HuH-7.5 (cell line): ENCODE results near the gene DOCK3.
"Not testable (repeated sequence)": the region's sequence is repeated elsewhere in the genome, so short reads cannot be mapped to it uniquely, and the experiment has no call there.

Experiments
- DNase-seq: peaks from one replicate; pipeline ENCODE4 v3.0.0; 2011; ENCODE audit warnings: low spot score

The DOCK3 gene

DNA sequence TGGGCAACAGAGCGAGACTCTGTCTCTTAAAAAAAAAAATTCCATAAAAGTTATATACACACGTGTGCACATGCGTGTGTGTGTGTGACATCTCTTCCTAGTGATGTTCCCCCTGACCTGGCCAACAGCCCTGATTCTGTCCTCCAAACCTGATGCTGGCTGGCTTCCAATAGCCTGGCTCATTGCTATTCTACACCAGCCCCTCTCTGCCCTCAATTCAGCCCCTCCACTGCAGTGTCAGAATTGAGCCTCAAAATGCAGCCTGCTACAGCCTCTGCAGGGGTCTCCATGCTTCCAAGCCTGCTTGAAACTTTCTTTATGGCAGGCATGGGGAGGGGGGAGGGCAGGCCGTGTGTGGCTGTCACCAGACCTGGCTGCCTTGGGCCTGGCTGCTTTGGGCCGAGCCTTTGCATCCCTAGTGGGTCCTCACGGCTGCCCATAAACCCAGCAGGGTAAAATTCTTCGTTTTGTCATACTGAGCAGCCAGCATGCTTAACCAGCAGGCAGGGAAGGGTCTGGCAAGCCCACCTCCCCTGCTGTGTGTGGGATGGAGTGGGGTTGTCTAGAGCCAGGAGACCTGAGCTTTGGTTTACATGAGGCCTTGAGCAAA, 22.7 kb upstream of the DOCK3 start:
- DNase-seq = no peak

DNA sequence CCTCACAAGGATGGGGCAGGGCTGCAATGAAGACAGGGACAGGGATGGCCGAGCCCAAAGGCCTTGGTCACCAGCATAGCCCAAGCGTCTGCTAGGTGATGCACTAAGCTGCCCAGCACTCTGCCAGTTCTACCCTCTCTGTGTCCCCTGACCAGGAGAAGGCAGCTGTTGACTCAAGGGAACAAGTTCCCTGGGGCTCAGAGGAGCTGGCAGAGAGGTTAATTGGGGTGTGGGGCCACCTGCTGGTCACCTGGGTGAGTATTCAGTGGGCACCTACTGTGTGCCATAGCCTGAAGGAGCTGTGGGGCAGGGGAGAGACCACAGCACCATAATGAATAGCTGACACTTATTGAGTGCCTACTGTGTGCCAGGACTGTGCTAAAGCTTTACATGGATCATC, 22.0 kb upstream of the DOCK3 start:
- peak; percentile 27 for DNase-seq

DNA sequence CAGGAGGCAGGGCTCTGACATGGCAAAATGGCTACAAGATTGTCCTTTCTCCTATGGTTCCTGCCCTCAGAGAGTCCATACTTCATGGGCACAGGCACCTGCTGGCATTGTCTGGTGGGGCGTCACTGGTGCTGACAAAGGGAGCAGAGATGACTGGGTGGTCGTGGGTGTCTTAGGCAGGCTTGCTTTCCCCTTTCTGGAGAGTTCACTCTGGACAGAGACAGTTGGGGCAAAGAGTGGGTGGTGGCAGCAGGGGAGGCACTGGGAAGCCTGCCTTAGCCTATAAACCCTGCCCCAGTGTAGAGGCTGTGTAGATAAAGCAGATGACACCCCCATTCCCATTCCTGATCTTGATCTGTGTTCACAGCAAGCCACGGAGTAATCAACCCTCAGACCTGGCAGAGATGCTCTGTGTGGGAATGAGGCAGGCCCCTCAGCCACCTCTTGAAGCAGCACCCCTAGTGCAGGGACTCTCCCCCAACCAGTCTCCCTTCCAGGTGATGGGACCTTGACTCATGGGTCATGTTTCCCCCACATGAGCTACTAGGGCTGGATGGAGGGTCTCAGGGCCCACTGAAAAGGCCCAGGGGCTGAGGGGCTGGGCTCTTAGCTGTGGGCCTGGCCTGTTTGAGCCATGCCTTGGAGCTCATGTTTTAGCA, 20.7 kb upstream of the DOCK3 start:
- DNase-seq = no peak

DNA sequence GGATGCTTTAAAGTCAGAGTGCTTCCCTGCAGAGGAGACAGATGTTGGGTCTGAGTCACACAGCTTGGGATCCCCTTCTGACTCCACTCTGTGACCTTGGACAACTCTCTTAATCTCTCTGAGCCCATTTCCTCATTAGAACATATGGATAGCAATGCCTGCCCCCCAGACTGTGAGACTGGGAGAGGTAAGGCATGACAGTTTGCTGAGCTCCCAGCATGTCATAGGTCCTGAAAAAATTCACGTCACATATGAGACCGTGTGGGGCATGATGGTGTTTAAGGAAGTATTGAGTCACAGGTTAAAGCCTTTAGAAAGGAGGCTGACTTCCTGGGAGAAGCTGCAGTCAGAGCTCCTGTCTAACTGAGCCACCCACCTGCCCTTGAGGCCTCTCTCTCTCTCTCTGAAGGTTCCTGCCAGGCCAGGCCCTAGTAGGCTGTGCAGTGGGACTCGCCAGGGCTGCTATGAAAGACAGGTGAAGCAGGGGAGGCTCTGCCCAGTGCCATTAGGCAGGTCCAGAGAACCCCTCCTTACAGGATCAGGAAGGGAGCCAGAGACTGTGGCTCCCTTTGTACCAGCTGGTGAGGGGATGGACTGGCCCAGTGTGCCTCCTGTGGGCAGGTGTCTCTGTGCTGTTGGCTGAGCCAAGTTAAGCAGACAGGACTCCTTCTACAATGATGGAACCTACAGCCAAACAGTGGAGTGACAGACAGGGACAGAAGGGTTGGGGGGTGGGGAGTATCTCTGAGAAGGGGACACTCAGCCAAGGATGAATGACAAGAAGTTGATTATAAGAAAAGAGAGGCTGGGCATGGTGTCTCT, 19.5 kb upstream of the DOCK3 start:
- DNase-seq = no peak

DNA sequence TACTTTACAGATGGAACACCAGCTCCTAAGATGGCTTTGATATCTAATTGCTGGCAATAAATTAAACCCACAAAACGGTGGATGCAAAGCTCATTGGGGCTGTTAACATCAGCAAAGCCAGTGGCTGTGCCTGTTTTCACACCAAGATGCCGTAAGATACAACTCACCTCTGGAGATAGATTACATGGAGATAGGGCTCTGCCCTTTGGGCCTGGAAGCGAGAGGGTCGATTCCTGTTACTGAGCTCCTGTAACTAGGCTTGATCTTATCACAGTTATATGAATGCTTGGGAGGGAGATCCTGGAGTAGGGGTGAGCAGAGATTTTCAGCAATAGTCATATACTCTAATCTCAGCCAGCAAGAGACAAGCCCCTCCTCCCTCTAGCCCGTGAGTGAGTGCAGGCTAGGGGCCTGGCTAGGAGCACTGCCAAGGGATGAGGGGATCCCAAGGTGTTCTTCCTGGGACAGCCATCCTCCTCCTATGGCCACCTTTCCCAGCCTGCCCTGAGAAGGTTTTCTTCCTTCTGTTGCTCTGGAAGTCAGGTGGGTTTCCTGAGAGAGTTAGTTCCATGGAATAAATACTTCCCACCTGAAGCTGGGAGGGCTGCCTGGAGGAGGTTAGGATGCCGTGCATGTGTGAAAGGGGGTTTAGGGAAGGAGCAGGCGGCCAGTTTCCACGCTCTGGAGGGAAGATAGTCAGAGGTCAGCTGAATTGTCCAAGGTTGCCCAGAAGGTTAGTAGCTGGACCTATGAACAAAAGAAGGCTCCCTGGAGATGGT, 18.1 kb upstream of the DOCK3 start:
- no peak for DNase-seq

DNA sequence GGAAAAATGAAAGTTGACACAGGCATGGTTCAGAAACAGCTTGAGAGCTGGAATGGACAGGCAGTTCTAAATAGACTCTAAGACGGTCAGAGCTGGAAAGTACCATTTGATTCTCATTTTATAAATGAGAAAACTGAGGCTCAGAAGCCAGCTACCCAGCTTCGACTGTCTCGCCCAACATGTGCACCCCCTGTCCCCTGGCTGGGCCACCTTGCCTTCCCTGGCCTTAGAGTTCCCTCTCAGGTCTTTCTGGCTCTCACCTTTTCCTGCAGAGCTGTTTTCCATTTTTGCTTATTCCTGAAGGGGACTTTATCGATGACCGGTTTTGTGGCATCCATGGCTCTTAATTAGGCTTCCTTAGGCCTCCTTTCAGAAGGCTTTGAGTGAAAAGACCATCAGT, 17.3 kb upstream of the DOCK3 start:
- no peak for DNase-seq

DNA sequence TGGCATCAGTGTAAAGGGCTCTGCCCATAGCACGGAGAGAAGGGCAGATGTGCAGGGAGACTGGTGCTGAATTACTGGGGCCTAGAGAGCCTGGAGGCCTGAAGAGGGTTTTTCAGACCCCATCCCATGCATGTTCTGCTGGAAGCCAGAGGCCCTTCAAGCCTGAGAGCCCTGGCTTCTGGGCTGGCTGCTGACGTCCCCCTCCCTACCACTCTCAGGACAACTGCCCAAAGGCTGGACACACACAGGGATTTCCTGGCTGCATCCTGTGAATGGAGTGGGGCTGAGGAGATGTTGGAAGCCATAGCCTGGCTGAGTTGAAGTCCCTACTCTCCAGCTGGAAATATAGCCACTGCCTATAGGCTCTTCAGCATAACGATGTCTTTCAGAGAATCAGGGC, 16.9 kb upstream of the DOCK3 start:
- no peak for DNase-seq

DNA sequence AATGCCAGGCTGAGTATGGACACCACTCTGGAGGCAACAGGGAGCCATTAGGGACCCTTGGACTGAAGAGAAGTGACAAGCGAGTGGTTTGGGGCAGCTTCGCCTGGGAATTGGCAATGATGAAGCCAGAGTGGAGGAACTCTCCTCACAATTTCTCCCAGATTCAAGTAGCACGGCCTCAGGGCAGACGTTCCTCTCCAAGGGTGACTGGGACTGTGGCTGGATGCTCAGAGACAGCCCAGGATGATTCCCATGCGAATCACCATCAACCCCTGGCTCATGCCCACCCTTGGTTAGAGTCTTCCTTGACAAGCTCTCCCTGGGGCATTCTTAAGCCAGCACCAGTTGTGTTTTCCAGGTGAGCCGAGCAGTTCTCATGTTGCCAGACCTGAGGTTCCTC, 16.3 kb upstream of the DOCK3 start:
- DNase-seq = no peak

DNA sequence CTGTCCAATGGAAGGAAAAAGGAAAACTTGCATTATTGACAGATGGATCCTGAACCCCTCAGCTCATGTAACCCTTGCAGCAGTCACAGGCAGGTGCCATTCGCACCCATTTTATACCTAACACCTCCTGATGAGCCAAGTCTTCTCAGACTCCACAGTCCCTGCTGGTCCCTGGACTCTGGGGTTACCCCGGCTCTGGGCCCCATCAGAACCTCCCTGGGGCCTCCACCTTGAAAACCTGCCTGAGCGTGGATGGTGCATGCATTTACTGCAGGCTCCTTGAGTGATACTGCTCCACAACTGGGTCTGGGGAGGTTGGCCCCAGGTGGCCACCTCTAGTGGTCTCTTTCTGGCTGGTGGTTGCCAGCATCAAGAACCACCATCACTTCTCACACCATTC, 15.9 kb upstream of the DOCK3 start:
- no peak for DNase-seq

DNA sequence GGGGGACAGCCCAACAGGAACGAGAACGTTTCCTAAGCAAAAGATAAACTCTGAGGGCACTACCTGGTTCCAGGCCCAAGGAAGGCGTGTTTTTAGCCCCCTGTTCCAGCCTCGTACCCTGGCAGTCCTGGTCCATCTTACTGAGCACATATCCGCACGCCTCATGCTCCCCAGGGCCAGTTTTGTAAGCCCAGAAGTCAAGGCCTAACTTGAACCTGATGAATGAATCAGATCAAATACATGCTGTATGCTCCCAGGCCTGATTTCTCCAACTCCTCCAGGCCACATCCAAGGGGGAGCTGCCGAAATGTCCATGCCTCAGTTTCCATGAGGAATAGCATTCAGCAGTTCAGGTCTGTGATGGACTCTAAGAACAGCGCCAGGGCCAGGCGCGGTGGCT, 14.3 kb upstream of the DOCK3 start:
- no peak for DNase-seq

DNA sequence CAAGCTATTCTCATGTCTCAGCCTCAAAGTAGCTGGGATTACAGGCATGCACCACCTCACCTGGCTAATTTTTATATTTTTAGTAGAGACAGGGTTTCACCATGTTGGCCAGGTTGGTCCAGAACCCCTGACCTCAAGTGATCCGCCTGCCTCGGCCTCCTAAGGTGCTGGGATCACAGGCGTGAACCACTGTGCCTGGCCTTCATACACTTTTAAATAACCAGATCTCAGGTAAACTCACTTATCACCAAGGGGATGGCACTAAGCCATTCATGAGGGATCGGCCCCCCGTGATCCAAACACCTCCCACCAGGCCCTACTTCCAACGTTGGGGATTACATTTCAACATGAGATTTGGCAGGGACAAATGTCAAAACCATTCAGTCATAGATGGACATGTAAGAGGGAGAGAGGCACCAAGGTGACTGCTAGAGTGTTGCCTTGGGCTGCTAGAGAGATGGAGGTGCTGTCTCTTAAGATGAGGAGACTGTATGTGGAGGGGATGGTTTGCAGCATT, 13.3 kb upstream of the DOCK3 start:
- no peak for DNase-seq

DNA sequence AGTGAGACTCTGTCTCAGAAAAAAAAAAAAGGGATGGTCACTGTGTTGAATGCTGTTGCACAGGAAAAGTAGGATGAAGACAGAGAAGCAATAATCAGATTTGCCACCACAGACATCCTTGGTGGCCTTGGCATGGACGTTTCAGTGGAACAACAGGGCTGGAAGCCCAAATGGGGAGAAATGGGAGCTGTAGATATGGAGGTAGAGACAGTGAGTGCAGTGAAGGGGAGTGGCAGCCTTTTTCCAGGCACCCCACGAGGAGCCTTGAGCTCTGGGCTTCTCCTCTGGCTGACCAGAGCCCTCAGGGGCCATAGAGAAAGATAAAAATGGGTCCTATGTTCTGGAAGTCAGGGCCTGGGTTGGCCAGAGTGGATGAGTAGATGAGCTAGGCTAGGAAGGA, 12.3 kb upstream of the DOCK3 start:
- DNase-seq = no peak

DNA sequence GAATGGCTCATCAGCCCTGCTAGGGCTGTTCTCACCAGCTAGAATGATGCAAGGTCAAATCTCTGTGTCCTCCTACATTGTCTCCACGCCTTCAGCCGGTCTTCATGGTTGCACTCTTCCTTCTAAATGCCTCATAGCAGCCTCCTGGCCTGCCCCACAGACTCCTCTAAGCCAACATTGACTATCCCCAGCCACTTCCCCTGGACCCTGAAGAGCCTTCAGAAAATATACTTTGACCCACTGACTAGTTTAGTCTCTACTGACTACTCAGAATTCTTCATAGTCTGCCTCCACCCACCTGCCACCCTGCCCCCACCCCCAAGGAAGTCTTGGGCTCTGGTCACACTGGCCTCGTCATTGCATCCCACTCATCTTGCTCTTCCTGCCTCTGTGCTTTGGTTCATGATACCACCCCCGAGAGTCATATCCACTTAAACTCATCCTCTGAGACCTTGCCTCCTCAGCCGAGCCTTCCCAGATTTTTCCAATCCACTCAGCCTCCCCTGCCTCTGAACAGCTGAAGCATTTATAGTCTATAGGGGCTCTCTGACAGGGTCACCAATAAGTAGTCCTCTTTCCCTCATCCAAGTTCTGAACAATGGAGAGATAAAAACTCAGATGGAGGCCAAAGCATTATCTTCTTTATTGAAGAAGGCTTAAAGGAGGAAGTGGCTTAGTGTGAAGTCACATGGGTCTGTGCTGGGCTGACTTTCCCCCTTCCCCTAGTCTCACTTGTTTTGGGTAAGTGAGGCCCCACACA, 9.5 kb upstream of the DOCK3 start:
- DNase-seq = no peak

DNA sequence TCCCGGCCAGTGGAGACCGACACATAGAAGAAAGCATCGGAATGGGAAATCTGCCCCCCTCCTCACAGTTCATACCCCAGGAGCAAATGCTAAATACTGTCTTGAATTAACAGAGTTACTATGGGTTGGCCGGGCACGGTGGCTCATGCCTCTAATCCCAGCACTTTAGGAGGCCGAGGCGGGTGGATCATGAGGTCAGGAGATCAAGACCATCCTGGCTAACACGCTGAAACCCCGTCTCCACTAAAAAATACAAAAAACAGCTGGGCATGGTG, 8.9 kb upstream of the DOCK3 start:
- not testable (repeated sequence) for DNase-seq

DNA sequence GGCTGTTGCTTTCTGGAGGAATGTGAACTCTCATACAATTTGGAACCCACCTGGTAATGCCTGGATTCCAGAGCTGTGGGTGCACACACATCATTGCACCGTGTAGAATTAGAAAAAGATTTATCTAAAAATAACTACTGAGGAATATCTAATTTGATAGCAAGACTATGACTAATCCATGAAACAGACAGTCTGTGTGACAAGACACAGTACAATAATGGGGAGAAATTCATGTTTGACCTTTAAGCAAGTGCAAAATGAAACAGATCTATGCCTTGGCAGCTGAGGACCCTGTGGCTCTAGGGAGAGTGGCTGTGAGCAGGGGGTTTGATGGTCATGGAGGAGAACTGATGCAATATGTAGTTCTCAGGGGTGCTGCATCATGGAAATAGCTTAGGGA, 7.9 kb upstream of the DOCK3 start:
- no peak for DNase-seq

DNA sequence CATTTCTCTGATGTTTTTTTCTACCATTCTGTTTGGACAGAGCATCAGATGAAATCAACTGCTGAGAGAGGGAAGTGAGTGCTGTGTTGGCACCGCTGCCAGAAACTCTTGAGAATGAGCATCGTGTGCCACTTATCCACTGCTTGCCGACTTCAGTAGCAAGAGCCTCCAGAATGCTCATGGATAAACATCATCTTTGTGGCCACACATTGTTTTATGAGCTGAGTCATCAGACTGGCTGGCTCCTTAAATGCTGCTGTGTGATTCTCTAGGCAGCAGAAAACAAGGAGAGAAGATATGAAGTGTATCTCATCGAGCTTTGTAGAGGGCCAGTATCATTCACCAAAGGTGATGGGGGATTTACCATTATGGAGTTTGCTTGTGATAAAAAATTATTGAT, 3.4 kb upstream of the DOCK3 start:
- no peak for DNase-seq

DNA sequence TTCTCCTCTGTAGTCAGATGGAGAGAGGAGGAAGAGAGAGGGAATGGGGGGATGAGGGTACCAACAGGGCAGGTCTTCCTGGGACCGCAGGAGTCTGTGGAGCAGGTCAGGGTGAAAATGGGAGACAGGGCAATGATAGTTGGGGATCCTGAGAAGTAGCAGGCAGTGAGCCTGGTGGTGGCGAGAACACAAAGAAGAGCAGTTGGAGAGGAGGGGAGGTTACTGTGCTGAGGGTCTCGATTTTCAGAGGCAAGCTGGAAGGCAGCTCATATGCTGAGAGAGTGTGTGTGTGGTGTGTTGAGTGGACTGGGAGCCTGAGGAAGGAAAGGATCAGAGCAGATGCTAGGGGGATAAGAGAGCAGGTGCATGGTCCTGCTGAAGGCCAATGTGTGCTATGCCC, 2.1 kb upstream of the DOCK3 start:
- DNase-seq = no peak

DNA sequence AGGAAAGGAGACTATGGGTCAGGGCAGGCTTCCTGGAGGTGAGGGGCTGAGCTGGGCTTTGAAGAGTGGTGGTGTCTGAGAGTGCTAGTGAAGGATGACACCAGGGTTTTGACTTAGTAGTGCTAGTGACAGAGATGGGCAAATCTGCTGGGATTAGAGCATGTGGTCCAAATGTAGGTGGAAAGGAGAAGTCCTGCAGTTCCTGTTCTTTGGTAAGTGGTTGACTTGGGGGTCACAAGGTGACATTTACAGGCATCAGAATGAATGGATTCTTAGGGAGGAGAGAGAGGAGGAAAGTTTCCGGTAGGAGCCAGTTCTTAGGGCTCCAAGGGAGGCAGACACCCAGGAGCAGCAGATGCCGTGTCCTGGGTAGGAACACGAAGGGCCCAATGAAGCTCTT, 796 bp upstream of the DOCK3 start:
- DNase-seq = no peak

DNA sequence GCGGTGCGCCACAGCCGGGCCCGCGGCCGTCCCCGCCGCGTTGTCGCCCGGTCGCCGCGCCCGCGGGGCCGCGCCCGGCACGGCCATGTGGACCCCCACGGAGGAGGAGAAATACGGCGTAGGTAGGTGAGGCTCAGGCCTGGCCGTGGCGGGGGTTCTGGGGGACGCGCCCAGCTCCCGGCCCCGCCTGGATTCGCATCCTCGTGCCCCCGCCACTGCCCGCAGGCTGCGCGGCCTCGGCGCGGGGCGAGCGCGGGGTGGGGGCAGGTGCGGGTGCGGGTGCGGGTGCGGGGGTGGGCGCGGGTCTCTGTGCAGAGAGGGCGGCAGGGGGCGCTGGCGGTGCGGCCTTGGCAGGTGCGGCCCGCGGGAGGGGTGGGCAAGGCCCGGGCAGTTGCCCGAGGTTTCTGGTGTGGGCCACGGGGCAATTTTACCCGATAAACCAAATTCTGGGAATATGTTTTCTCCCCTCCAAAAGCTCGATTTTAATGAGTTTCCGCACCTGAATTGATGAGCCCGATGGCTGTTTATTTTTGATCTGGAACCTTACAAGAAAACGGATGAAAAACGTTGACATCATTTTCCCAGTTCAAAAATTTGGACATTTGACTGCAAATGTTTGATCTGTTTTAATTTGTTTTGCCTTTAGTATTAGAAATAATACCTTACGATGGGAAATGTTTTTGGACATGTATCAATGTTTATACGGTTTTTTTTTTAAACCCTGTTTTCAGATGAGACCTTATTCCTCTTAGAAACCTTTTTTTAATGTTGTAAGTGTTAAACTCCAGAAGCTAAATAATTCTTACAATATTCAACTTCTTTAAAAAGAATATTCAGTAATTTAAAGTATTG, 678 bp downstream of the DOCK3 start:
- no peak for DNase-seq

DNA sequence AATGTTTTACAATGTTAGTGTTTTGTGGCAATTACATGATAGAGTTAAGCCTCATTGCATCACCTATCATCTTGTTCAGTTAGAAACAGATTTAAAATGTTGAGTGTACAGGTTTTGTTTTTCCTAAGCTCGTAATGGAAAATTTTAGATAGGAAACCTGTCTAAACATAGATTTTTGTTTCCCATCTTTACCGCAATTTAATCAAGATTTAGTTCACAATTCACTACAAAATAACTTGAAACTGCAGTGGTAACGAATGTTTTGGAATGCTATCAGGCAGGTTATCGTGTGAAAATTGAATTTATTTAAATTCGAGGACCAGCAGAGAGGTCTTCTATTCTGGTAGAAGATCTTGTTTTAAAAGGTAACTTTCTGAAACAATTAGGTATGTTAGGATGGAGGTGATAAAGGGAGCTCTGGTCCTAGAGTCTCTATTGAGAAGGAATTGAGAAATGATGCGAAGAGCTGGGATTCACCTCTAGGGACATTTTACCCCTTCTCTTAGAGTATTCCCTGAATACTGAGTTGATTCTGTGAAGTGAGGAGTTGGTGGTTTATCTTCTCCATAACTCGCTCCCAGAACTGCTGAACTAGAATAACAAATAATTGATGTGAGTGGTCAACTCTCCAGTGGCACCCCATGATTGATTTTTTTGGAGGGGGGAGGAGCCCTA, 1.4 kb downstream of the DOCK3 start:
- DNase-seq = no peak
